HPDE6-E6E7 (cell line): Measurements from ENCODE around the gene RRP1B.
A peak's percentile ranks its signal among the peaks of the same experiment; 100 is the strongest.
"Not testable (repeated sequence)": the region's sequence is repeated elsewhere in the genome, so short reads cannot be mapped to it uniquely, and the experiment has no call there.

Experiments
- DNase-seq: peaks from one replicate; pipeline ENCODE4 v3.0.0; 2011; ENCODE audit warnings: missing footprints; ENCODE audit errors: extremely low spot score

RRP1B gene

DNA sequence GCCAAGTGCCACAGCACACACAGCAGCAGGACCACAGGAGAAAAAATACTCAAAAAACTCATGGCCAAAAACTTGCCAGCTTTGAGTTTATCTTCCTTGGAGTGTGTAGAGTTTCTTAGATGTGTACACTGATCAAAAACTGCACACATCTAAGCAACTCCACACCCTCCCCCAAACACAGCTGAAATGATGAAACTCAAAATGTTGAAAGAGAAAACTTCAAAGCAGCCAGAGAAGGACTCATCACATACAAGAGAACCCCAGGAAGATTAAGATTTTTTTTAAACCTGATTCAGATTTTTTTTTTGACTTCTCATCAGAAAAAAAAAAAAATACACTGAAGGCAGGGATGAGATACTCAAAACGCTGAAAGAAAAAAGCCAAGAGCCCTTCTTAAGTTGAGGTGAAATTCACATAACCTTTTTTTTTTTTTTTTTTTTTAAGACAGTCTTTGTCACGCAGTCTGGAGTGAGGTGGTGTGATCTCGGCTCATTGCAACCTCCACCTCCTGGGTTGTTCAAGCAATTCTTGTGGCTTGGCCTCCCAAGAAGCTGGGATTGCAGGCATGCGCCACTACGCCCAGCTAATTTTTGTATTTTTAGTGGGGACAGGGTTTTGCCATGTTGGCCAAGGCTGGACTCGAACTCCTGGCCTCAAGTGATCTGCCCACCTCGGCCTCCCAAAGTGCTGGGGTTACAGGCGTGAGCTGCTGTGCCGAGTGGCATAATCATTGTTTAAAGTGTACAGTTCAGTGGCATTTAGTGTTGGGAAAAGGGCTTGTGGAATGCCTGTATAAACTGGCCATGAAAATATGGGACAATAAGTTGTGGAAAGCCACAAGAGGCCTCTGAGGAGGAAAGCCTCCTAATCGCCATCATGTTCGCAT is 38.6 kb downstream of the RRP1B start:
- DNase-seq = no peak

DNA sequence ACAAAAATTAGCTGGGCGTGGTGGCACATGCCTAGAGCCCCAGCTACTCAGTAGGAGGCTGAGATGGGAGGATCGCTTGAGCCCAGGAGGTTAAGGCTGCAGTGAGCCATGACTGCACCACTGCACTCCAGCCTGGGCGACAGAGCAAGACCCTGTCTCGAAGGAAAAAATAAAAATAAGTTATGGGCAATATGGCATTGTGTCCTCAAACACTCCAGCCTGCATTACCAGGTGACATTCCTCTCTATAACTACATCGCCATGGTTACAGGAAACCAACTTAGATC is 40.1 kb downstream of the RRP1B start:
- not testable (repeated sequence) for DNase-seq

DNA sequence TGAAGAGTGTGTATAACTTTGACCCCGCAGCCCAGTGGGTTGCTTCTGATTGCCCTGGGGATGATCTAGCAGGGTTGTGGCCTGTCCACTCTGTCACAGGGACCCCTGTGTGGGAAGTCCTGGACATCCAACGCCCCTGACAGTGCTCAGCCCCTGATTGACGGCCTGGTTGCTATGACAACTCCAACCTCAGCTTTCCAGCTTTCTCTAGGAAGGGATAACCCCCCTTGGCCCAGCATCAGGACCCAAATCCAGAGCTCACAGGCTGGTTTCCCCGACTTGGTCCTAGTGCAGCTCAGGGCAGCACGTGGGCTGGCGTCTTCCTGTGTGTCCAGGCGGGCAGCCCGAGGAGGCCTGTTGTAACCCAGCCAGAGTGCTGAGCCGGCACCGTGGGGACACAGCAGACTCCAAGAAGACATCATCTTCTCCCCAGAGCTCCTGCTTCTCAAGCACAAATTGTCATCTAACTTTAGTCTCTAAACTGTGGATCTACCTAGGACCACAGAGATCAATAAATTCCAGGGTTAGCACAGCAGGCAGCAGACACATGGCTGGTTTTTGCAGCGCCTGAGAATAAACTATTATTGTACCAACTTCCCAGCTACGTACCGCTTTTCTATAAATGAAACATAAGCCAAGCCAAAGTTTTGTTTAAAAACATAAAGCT is 40.7 kb downstream of the RRP1B start:
- DNase-seq = no peak

DNA sequence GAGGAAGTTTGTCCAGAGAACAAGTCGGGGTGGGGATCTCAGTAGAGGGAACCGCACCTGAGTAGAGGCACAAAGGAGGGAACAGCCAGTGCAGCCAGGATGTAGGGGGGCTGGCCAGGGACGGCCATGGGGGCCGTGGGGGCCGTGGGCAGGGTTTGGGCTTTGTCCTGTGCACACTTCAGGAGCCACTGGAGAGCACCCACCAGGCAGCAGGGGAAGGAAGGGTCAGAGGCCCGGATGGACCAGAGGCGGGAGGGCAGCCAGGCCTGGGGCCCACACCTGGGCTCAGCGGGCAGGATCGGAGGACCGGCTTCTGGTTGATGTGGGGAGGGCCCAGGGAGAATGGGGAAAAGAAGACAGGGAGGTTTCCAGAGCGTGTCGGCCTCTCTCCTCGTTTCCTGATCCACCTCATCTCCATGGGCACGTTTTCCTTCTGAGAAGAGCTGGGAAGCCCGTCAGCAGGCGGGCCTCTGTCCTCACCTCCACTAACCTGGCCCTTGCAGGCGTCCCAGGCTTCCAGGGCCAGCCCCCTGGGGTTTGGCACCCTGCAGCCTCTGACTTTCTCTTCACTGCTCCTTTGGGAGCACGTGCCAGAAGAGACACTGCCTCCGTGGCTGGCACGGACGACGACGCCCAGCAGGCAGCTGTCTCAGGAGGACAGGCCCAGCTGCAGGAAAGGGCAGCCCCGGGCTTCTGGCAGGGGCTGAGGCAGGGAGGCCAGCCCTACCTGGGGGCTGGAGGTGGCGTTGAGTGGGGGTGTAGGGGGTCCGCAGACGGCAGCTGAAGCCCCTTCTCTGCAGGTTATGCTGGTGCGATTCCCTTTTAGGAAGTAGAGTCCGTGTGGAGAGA is 42.8 kb downstream of the RRP1B start:
- no peak for DNase-seq

DNA sequence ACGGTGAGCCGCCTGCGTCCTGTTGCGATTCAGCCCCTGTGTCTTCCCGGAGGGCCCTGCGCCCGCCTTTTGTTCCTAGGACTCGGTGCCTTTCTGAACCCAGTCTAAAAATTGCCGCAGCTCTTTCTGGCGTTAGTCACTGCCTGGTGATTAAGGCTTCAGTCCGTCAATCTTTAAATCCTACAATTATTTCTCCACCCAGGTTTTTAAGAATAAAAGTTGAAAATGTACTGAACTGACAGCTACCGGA is 43.4 kb downstream of the RRP1B start:
- peak; percentile 33 for DNase-seq

DNA sequence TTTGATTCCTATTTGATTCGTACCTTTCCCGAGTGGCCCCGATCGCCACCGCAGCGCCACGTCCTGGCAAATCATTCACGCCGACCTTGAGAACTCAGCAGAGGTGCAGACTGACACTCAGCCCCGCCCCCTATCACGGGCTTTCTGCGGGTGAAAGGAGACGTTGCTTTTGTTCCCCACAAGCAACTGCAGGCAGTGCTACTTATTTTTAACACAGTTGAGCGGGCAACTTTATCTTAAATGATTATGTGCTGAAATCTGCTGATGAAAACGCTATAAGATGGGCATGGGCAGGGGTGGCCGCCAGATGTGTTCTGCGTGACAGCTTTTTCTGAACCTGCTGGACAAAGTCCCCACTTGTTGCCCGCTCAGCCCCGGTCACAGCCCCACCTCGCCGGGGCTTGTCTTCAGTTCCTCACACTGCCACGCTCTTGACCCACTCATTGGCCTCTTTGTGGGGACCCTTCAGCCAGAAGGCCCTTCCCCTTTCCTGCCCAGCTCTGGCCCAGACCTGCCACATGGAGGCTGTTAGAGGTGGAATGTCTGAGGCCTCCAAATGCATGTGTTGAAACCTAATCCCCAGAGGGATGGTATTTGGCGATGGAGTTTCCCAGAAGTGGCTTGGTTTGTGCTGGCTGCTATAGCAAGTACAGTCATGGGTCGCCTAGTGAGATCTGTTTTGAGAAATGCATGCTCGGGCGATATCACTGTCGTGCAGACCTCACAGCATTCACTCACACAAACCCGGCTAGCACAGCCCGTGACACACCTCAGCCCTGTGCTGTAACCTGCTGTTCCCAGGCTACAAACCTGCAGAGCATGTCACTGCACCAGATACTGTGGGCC is 43.9 kb downstream of the RRP1B start:
- no peak for DNase-seq

DNA sequence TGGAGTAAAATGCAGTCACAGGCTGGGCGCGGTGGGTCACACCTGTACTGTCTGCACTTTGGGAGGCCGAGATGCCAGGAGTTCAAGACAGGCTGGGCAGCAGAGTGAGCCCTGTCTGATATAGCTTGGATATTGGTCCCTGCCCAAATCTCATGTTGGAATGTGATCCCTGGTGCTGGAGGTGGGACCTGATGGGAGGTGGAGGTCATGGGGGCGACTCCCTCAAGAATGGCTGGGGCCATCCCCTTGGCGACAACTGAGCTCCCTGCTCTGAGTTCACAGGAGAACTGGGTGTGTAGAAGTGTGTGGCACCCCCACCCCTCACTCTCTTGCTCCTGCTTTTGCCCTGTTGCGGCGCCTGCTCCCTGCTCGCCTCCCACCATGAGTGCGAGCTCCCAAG is 48.1 kb downstream of the RRP1B start:
- no peak for DNase-seq

DNA sequence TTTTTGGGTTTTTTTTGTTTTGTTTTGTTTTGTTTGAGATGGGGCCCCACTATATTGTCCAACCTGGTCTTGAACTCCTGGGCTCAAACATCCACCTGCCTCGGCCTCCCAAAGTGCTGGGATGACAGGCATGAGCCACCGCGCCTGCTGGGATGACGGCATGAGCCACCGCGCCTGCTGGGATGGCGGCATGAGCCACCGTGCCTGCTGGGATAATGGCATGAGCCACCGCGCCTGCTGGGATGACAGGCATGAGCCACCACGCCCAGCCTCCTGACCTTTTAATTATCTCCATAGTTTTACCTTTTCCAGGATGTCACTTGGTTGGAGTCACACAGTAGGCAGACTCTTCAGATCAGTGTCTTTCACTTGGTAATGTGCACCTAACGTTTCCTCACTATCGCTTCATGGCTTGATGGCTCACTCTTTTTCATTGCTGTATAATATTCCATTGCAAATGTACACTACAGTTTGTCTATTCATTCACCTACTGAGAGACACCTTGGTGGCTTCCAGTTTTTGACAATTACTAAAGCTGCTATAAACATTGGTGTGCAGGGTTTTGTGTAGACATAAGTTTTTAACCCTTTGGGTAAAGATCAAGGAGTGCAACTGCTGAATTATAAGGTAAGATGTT is 49.5 kb downstream of the RRP1B start:
- DNase-seq = no peak

DNA sequence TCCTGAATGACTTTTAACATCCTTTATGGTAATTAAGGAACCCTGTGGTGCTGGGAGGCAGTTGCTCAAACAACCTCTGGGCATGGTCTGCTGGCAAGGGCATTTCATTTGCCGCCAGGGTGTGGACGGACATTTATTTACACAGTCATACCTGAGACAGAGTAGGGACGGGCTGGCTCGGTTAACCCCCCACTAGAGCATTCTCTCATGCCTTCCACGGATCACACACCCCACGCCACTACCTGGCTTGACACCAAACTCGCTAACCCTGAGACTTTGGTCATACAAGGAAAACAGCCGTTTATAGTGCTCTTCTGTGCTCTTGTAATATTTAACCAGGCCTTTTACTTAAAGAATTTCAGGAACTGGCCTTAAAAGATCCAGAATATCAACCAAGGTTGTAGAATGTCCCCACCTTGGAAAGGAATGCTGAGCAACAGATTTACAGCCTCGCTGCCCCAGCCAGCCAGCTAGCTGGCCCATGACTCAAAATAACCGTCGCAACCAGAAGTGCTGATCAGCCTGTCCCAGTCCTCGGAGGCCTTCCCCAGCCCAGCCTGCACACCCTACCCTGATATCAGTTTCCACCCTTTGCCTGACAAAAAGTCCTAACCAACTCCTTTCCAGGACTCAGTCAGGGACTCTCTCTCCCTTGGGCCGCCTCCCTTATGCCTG is 53.0 kb downstream of the RRP1B start:
- DNase-seq = peak; percentile 76

DNA sequence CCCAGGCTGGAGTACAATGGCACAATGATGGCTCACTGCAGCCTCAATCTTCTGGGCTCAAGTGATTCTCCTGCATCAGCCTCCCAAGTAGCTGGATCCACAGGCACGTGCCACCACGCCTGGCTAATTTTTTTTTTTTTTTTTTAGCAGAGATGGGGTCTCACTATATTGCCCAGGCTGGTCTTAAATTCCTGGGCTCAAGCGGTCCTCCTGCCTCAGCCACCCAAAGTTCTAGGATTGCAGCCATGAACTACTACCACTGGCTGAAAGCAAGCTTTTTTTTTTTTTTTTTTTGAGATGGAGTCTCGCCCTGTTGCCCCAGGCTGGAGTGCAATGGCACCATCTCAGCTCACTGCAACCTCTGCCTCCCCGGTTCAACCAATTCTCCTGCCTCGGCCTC is 53.8 kb downstream of the RRP1B start:
- DNase-seq = not testable (repeated sequence)

DNA sequence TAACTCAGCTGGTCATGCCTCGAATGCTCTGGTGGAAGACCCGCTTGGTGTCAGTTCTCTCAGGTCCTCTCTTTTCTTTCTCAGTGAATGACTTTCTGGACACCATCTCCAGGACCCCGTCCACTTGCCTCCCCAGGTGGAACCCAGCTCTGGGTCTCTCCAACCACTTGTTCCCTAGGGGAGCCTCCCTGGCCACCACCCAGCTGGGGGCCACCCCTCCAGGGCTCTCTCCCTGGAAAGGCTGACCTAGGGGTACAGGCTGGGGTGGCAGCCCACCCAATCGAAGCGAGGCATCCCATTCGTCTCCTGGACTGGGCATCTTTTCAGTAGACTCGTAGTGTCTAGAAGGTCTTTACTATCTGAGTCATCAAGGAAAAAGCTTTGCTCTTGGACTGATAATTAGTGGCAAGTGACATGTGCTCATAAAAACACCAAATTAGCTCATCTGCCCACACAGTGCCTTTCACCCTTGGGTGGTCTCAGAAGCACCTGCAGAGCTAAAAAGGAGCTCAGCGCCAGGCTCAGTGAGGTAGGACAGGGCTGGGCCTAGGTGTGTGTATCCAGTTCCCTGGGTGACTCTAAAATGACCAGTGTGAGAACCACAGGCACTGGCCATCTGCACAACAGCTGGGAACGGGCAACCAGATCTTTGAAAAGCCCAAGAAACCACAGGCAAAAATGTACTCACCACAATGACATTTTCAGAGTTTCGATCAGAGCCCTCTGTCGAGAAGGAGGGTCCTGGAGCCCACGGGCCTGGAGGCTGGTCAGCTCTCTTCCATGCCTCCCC is 57.2 kb downstream of the RRP1B start:
- no peak for DNase-seq

DNA sequence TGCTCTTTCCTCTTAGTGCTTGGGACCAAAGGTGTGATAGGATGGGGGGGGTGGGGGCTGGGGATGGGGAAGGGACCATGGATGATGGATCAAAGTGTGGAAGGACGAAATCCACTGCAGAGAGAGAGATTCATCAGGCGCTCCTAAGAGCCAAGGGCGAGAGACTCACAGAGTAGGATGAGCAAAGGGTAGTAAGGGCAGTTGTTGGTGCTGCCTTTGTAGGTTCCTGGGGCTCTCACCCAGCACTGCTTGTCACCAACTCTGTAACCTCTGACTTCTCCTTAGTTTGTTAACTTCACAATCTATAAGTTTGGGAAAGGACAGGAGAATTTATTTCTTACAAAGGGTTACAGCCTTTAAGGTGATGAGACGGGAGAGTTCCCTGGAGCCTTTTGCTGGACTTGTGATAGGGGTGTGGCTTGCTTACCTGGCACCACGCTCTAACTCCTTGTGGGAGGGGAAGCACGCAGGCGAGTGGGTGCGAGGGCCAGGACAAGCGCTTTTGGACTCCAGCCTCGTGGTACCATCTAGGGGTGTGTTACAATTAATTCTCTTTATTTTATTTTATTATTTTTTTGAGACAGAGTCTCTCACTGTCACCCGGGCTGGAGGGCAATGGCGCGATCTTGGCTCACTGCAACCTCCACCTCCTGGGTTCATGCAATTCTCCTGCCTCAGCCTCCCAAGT is 58.0 kb downstream of the RRP1B start:
- no peak for DNase-seq

DNA sequence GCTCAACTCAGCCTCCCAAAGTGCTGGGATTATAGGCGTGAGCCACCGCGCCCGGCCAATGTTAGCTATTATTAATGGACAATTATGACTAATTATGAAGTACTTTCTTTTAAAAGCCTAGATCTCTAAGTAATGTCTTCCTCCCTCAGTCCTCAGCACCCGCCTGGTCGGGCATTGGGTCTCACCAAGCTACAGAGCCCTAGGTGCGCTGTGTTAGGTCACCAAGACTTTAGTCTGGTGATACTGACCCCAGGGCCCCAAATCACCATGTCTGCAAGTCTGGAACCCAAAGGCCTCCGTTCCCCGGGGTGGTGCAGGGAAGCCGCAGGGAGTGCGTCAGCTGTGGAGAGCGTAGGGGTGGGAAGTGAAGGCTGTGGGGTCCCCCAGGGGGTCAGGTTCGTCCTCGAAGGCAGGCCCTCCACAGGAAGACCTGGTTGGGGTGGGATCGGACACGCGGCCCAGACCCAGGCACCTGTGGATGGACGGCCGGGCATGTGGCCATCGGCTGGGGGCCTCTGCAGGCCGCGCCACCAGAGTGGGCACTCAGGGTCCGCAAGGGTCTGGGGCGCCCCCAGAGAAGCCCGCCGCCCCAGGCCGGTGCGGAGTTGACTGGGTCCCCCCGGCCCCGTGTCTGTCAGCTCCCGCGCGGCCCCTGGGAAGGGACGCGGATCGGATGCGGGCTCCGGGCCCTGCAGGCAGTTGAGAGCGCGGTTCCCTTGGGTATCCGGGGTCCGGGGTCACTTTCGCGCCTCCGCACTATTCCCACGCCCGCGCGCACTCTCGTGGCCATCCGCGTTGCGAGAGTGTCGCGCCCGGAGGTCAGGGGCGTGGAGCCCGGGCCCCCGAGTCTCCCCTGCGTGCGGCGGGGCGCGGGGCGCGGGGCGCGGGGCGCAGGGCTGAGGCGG is 58.9 kb downstream of the RRP1B start:
- DNase-seq = no peak

DNA sequence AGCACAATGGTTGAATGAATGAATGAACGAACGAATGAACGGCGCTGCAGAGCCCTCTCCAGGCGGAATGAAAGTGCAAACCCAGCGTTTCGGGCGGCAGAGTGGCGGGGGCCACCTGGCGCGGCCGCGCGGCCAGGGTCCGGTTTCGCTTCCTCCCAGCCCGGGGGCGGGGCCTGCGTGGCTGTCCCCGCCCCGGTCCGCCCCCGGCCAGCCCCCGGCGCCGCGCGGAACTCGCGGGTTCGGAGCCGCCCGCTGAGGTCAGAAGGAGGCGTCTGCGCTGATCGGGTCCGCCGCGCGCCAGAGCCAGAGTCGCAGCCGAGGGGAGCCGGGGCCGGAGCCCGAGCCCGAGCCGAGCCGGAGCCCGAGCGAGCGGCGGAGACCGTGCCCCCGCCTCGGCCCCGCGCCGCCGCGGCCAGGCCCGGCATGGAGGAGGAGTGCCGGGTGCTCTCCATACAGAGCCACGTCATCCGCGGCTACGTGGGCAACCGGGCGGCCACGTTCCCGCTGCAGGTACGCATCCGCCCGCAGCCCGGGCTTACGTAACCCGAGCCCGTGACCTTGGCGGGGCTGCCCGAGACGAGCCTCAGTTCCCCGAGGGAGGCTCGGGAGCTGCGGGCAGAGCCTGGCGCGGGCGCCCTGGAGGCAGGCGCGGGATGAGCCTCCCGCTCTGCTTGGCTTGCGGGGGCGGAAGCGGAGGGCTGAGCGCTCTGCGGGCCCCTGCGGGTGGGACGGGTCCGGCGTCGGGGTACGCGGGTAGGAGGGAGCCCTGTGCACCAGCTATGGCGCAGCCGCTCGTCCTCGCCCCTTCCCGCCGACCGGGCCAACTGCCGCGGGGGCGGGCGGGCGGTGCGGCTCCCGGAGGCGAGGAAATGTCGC is 59.8 kb downstream of the RRP1B start, which contains the start of gene PDXK:
TSS of gene PDXK (plus strand) at position 258 of the 876 bp plus-strand sequence. CDS start at position 424, 166 bp downstream.
- peak; percentile 56 for DNase-seq

DNA sequence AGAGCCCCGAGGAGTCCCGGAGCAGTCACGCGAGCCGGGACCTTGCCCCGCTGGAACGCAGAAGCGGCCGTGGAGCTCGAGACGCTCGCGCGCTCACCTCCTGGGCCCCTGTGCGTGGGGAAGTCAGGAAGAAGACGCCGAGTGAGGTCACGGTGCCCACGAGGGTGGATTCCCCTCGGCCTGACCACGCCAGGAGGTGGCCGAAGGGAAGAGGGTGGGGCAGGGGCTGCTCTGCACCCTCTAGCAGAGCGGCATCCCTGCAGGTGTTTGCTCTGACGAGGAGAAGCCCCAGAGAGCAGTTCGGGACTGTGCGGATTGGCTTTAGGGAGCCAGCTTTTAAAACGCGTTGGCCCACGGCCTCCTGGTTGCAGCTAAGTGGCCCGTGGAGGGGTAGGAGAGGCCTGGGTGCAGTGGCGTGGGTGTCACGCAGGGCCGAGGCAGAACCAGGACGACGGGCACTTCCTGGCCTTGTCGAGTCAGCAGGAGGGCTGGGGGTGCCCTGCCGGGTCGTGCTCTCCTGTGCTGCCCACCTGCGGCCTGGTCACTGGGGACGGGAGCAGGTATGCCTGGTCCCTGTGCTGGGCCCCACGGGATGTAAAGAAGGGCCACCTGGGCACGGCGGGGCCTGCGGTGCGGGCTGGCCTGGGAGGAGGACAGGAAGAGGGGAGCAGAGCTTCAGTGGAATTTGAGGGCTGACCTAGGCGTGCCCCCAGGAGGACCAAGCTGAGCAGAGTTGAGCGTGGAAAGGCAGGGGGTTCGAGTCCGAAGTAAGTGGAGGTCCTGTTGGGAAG is 60.6 kb downstream of the RRP1B start:
- DNase-seq = no peak

DNA sequence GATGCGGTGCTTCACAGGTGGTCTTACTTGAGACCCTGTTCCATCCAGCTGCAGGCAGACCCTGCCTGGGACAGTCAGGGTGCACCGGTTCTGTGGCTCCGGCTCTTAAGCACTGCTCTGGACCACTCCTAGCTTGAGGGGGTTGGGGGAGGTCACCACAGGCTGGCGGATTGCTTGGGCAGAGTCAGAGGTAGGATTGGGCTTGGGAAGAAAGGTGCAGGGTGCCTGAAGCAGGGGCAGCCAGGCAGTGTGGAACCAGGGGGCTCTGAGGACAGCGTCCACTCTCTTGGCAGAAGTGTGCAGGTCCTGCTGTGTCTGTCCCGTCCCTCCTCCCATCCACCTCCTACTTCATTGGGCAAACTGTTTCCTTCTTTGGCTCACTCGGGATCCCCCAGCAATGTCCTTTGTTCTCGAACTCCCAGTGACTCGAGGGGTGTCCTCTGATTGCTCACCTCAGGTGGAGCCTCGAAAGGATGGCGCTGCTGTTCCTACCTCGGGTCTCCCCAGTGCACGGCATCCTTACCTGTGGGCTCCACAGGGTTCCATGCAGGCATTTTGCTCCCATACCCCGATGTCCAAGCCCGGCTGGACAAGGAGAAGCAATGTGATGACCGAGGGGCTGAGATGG is 61.3 kb downstream of the RRP1B start:
- DNase-seq = no peak
